ENCODE measurements around the gene JADE2.

The JADE2 gene

GRCh38 chr5:134554319-134555222, 29.1 kb downstream of the JADE2 start:
- Histone ChIP-seq H3K9me3 (ENCODE audit: control insufficient read depth, insufficient read depth, low read depth, low read length) (no peaks in the 10 kb centered on the region), H3K4me1 (ENCODE audit: control insufficient read depth, insufficient read depth, low read length) (no peaks in the 10 kb centered on the region), H3K36me3 (ENCODE audit: control insufficient read depth in 2 of 2, insufficient read depth in 1 of 2, low read length in 2 of 2) (peaks cover 0 to 7% of the 10 kb centered on the region in 2 experiments; a peak in 2 of 3 replicates), H3K27ac (ENCODE audit: extremely low read depth, low read depth, low read length) (no peak overlapping the region), H3K4me3 (ENCODE audit: low read depth, low read length) (no peak overlapping the region)
- CTCF ChIA-PET, result interaction anchor here (1.2 to 2.3 kb wide), 4 partner anchors 23 to 33 kb away, joined by 3 to 7 read pairs (median 6); no protein-coding TSS in a partner anchor
- POLR2A ChIA-PET, result no interaction called here
- TF ChIP-seq, protein P1, sequence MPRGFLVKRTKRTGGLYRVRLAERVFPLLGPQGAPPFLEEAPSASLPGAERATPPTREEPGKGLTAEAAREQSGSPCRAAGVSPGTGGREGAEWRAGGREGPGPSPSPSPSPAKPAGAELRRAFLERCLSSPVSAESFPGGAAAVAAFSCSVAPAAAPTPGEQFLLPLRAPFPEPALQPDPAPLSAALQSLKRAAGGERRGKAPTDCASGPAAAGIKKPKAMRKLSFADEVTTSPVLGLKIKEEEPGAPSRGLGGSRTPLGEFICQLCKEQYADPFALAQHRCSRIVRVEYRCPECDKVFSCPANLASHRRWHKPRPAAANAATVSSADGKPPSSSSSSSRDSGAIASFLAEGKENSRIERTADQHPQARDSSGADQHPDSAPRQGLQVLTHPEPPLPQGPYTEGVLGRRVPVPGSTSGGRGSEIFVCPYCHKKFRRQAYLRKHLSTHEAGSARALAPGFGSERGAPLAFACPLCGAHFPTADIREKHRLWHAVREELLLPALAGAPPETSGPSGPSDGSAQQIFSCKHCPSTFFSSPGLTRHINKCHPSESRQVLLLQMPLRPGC (tag by site-specific recombination; IDR thresholded peaks at IDR 0.05), result no peak
- TF ChIP-seq ZNF513 (tag by site-specific recombination; IDR thresholded peaks at IDR 0.05) (no peak), KLF9 (tag by site-specific recombination; IDR thresholded peaks at IDR 0.05; ENCODE audit: low read depth) (no peak), ZNF24 (tag by site-specific recombination; IDR thresholded peaks at IDR 0.05) (no peak), ZNF585B (tag by site-specific recombination; IDR thresholded peaks at IDR 0.05) (no peak), ZNF140 (tag by site-specific recombination; IDR thresholded peaks at IDR 0.05) (no peak), ZNF292 (tag by site-specific recombination; IDR thresholded peaks at IDR 0.05; ENCODE audit: borderline replicate concordance, low read depth) (no peak), ZNF449 (tag by site-specific recombination; IDR thresholded peaks at IDR 0.05) (no peak), TSHZ1 (tag by site-specific recombination; IDR thresholded peaks at IDR 0.05; ENCODE audit: borderline replicate concordance) (peak; percentile 50; the same call in 1 of the 2 replicates), FEZF1 (tag by site-specific recombination; IDR thresholded peaks at IDR 0.05) (no peak), ZBTB1 (tag by site-specific recombination; IDR thresholded peaks at IDR 0.05) (no peak), ZNF837 (tag by site-specific recombination; IDR thresholded peaks at IDR 0.05) (no peak), SP3 (tag by site-specific recombination; IDR thresholded peaks at IDR 0.05) (no peak), ZNF561 (tag by site-specific recombination; IDR thresholded peaks at IDR 0.05; ENCODE audit: borderline replicate concordance) (no peak), ZBTB26 (tag by site-specific recombination; optimal IDR thresholded peaks at IDR 0.05) (no peak), ZNF596 (tag by site-specific recombination; IDR thresholded peaks at IDR 0.05) (no peak), ZNF571 (tag by site-specific recombination; IDR thresholded peaks at IDR 0.05) (no peak), SETDB1 (IDR thresholded peaks at IDR 0.05; ENCODE audit: insufficient read length, low read length) (no peak), ZNF266 (tag by site-specific recombination; IDR thresholded peaks at IDR 0.05; ENCODE audit: low read depth) (no peak)
- TF ChIP-seq, protein P2, sequence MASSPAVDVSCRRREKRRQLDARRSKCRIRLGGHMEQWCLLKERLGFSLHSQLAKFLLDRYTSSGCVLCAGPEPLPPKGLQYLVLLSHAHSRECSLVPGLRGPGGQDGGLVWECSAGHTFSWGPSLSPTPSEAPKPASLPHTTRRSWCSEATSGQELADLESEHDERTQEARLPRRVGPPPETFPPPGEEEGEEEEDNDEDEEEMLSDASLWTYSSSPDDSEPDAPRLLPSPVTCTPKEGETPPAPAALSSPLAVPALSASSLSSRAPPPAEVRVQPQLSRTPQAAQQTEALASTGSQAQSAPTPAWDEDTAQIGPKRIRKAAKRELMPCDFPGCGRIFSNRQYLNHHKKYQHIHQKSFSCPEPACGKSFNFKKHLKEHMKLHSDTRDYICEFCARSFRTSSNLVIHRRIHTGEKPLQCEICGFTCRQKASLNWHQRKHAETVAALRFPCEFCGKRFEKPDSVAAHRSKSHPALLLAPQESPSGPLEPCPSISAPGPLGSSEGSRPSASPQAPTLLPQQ (tag by site-specific recombination; IDR thresholded peaks at IDR 0.05), result 0 out of 2 replicates have a peak, but pooled peaks have one; percentile 45
- TF ChIP-seq, protein P3, sequence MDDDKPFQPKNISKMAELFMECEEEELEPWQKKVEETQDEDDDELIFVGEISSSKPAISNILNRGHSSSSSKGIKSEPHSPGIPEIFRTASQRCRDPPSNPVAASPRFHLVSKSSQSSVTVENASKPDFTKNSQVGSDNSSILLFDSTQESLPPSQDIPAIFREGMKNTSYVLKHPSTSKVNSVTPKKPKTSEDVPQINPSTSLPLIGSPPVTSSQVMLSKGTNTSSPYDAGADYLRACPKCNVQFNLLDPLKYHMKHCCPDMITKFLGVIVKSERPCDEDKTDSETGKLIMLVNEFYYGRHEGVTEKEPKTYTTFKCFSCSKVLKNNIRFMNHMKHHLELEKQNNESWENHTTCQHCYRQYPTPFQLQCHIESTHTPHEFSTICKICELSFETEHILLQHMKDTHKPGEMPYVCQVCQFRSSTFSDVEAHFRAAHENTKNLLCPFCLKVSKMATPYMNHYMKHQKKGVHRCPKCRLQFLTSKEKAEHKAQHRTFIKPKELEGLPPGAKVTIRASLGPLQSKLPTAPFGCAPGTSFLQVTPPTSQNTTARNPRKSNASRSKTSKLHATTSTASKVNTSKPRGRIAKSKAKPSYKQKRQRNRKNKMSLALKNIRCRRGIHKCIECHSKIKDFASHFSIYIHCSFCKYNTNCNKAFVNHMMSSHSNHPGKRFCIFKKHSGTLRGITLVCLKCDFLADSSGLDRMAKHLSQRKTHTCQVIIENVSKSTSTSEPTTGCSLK (tag by site-specific recombination; IDR thresholded peaks at IDR 0.05), result no peak
